GM12891 (cell line): Measurements from ENCODE around the gene SLC4A4.

ENCODE experiments used
- DNase-seq: peaks from one replicate; pipeline ENCODE4 v3.0.0; 2011; ENCODE audit warnings: low spot score; ENCODE audit not compliant: insufficient read length
- FAIRE-seq: peaks from 2 replicates; lab custom pipeline; 2011; peaks lifted over from hg19 to GRCh38; lab: Jason Lieb, UNC
- PAX5 ChIP-seq: IDR thresholded peaks from 2 replicates; pipeline ENCODE4 v1.6.1; 2011; ENCODE audit warnings: low read length, moderate library complexity, mild to moderate bottlenecking; ENCODE audit not compliant: insufficient read depth, severe bottlenecking
- POLR2A ChIP-seq: IDR thresholded peaks from 2 replicates; pipeline ENCODE4 v1.6.1; 2011; ENCODE audit warnings: low read depth, low read length, control low read depth
- POLR2AphosphoS5 ChIP-seq: IDR thresholded peaks from 2 replicates; pipeline ENCODE4 v1.6.1; 2011; ENCODE audit warnings: low read depth, low read length, control low read depth
- POU2F2 ChIP-seq: IDR thresholded peaks from 2 replicates; pipeline ENCODE4 v1.6.1; 2011; ENCODE audit warnings: low read depth, mild to moderate bottlenecking, control low read depth, low read length, moderate library complexity
- SPI1 ChIP-seq: IDR thresholded peaks from 2 replicates; pipeline ENCODE4 v1.6.1; 2011; ENCODE audit warnings: low read depth, low read length, control low read depth
- TAF1 ChIP-seq: IDR thresholded peaks from 2 replicates; pipeline ENCODE4 v1.6.1; 2011; ENCODE audit warnings: low read depth, low read length, control low read depth

The SLC4A4 gene

DNA sequence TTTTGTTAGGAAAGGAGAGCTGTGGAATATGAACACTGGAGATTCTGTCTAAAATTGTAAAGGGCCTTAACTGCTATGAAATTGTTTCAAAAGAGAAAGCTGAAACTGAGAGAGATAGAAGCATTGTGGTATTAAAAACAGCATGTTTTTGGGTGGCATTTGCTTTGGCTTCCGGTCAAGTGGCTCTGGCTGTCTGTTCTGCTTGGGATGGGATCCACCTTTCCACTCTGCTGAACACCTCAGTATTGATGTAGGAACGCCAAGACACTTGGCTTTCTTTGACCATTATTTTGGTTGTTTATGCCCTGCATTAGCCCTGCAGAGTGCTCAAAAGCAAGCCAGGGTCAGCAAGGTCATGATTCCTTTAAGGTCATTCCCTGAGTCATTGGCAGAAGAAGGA is 199.7 kb downstream of the SLC4A4 start:
- TF ChIP-seq SPI1 (no peak), TAF1 (no peak), PAX5 (no peak)
- FAIRE-seq (no peak), DNase-seq (no peak)

DNA sequence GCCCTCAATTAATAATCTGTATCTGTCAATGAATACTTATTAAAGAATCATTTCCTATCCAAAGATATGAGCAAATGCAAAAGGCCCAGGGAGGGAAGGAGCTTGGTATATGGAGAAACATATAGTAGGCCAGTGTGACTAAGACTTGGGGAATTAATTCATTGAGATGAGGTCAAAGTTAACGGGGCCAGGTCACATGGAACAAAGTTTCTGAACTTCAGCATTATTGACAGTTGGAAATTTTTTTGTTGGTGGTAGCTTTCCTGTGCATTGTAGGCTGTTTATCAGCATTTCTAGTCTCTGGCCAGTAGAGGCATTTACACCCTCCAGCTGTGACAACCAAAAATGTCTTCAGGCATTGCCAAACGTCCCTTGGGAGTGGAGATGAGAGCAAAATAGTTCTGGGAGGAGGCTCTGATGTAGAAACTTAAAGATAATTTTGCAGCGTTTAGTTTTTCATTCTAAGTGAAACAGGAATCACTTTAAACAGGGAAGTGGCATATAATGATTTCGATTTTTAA is 202.0 kb downstream of the SLC4A4 start:
- no peak for DNase-seq
- TF ChIP-seq POU2F2 = no peak
- no peak for TF ChIP-seq POLR2AphosphoS5
- no peak for TF ChIP-seq TAF1
- no peak for TF ChIP-seq SPI1
- no peak for TF ChIP-seq PAX5
- TF ChIP-seq POLR2A = no peak
- FAIRE-seq = no peak

DNA sequence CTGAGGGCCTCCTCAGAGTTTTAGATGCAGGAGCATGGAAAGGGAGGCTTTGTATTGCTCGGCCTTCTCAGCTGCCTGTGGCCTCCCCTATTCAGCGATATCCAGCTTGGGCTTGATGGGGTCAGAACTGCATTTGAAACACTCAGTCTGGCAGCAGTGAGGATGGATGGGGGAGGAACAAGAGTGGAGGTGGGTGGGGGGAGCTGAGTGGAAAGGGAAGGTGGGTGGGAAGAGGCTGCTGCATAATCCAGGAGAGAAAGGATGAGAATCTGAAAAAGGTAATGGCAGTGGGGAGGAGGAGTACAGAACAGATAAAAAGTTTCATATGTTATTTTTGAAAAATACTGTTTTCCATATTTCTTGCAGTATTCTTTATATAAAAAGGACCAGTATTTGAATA is 202.7 kb downstream of the SLC4A4 start:
- DNase-seq (no peak), FAIRE-seq (no peak)
- TF ChIP-seq POLR2AphosphoS5 = no peak
- no peak for TF ChIP-seq TAF1
- no peak for TF ChIP-seq POU2F2
- TF ChIP-seq PAX5 = no peak
- TF ChIP-seq POLR2A = no peak
- no peak for TF ChIP-seq SPI1

DNA sequence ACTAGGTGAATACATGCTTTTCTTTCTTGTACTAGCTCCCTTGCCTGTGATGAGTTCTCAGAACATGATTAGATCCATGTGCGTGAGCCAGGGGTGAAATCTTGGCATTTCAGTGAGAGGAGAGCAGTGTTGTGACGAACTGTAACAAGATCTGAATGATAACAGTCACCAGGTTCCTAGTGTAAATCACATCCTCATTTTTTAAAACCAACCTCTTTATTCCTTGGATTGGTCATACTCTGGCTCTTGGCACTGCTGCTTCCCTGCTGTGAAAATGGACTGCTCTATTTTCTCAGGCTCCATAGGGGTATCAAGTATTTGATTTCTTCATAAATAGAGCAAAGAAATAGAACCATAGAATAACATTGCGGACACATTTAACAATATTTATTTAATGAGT is 206.3 kb downstream of the SLC4A4 start:
- FAIRE-seq = no peak
- no peak for DNase-seq
- no peak for TF ChIP-seq SPI1
- no peak for TF ChIP-seq PAX5
- no peak for TF ChIP-seq POU2F2
- no peak for TF ChIP-seq TAF1
- TF ChIP-seq POLR2A = no peak
- TF ChIP-seq POLR2AphosphoS5 = no peak

DNA sequence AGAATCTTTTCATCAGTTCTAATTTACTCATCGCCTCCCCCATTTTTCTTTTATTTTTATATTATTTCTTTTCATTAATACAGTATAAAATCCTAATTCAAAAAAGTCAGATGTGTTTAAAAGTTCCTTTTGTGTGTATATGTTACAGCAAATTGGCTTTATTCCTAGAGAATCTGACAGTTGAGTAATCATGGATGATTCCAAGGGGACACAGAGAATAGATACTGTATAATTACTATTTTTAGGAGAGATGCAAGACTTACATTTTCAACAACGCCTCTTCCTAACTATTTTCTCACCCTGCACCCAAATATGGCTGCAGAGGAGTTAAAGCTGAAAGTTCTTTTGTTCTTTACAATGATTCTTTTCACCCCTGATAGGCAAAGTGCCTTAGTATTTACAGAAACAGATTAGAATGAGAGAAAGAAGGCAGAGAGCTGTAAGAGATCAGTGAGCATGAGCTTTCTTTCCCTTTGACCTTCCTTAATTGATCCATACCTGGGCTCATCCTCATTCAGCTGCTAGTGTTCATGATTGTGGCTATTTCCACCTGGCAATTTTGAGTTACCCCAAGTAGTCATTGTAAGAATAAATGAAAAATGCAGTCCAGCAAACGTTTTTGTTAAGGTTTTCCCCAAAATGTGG is 210.8 kb downstream of the SLC4A4 start:
- no peak for FAIRE-seq
- no peak for TF ChIP-seq SPI1
- no peak for DNase-seq

DNA sequence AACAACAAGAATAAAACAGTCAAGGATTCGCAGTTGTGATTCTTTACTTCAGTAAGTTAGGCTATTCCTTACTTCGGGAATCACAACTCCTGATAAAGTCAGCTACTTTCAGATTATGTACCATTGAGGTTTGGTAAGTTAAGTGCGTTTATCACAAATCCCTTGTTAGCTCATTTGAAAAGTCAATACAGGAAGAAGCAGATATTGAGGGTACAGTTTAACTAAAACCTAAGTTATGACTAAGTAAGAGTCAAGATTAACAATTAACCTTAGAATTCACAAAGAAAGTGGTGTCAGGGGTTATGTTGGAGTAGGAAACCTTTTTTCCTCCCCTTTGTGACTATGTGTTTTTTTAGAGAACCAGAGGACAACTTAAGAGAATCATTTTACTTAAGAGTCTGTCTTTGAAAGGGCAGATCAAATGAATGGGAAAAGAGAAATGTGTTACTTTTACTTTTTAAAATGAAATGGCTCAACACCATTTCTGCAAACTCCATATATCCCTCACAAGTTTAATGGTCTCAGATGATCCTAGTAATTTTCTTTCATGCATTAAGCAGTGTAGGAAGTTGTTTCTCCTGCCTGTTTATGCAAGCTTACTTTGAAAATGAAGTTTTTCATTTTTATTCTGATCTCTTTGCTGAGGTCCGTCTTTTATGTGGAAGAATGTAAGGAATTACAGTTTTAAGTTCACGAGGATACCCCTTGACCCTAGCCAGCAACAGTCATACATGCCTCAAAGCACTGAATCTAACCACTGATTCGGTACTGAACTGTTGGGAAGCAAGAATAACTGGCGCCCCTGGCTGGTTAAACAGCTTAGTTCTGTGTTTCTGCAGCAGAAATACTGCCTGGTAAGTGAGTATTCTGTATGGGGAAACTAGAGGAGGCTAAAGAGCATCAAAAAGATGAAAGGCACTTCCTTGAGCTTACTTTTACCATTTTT is 211.7 kb downstream of the SLC4A4 start:
- FAIRE-seq (no peak), DNase-seq (no peak)
- TF ChIP-seq POU2F2 (no peak), SPI1 (no peak), PAX5 (no peak), POLR2A (no peak), TAF1 (no peak), POLR2AphosphoS5 (no peak)

DNA sequence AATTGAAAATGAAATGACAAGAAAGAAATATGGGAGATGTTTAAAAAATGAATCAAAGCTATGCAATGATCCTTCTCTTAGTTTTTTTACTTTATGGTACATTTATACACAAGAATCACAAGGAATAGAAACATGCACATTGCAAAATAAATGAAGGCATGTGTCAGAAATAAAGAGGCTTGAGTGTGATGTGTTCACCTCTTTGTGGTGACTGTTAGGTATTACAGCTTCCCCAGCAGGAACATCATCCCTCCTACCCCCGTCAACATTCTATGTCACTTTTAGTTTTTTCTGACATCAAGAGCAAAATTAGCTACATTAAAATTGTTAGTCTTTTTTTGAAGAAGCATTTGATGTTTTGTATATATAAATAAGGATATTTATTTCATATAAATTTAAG is 214.8 kb downstream of the SLC4A4 start:
- no peak for FAIRE-seq
- DNase-seq = no peak
- no peak for TF ChIP-seq POU2F2
- TF ChIP-seq SPI1 = no peak
- TF ChIP-seq PAX5 = no peak
- no peak for TF ChIP-seq TAF1
- no peak for TF ChIP-seq POLR2AphosphoS5
- no peak for TF ChIP-seq POLR2A

DNA sequence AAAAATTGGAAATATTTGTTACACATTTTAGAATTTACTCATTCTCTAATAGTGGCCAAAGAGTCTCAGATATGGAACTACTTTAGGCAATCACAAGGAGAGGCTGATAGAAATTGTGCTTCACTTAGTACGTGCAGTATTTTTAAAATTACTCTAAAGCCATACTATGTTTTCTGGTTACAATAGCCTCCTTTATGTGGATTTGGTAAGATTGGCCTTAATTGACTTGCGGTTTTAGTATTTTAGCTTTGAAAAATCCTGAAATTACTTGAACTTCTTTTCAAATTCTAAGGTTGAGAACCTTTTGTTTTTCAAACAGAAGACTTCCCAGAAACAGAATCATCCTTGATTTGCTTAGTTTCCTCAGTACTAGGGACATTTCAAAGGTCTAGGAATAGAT is 215.2 kb downstream of the SLC4A4 start:
- DNase-seq = no peak
- TF ChIP-seq TAF1 = no peak
- no peak for TF ChIP-seq PAX5
- no peak for TF ChIP-seq POU2F2
- no peak for TF ChIP-seq POLR2A
- TF ChIP-seq POLR2AphosphoS5 = no peak
- no peak for TF ChIP-seq SPI1

DNA sequence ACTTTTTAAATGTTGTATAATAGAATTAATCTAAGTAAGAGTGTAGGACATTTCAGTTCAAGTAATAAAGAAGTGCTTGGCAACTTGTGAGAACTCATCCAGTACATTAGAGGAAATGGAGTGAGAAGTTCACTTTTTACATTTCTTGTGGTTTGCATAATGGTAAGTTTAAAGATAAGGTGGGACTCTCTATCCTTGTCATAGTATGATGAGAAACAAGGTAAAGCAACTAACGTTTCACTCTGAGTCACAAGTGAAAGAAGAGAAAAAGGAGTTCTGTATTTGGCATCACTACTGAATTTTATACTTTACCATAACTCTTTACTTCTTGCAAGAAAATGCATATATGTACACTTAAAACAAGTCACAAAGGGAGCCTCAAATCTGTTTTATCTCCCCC is 219.4 kb downstream of the SLC4A4 start:
- FAIRE-seq (no peak), DNase-seq (no peak)
- TF ChIP-seq POLR2A (no peak), PAX5 (no peak), TAF1 (no peak), POLR2AphosphoS5 (no peak), POU2F2 (no peak), SPI1 (no peak)

More for the DNA sequence above, 215.2 kb downstream of the SLC4A4 start:
- no peak for FAIRE-seq
